Cardiac fibroblast (primary cell): ENCODE measurements around the gene ERC2.

Experiments used
- DNase-seq, 2 donors: peaks; one replicate each; pipeline versions ENCODE4 v3.0.0 to v3.0.0-alpha.2; 2010; ENCODE audit warnings: low read depth in 2 of 2
- H3K4me3 ChIP-seq, 2 donors: replicated peaks in 1 of 2; 1 replicate in 1 of 2; 2 replicates in 1 of 2; pipeline ENCODE4 v1.5.1; 2011; ENCODE audit warnings: low read depth in 2 of 2, low read length in 2 of 2, mild to moderate bottlenecking in 2 of 2, moderate library complexity in 1 of 2
- TF ChIP-seq, protein P1 (sequence below): IDR thresholded peaks from one replicate; pipeline ENCODE4 v1.5.1; 2011; ENCODE audit warnings: low read depth, mild to moderate bottlenecking, low read length, inconsistent platforms

Gene ERC2

GRCh38 chr3:55487381-55488241 is 980.7 kb downstream of the ERC2 start:
- DNase-seq = peak; percentile 63 to 79
- H3K4me3 ChIP-seq = peak overlapping the region; percentile 79 to 90

GRCh38 chr3:55486857-55487380 is 981.3 kb downstream of the ERC2 start, which contains the start of gene WNT5A:
Gene WNT5A (minus strand): TSS chr3:55487306. CDS start chr3:55486985, 321 bp downstream.
- TF ChIP-seq, protein P1, sequence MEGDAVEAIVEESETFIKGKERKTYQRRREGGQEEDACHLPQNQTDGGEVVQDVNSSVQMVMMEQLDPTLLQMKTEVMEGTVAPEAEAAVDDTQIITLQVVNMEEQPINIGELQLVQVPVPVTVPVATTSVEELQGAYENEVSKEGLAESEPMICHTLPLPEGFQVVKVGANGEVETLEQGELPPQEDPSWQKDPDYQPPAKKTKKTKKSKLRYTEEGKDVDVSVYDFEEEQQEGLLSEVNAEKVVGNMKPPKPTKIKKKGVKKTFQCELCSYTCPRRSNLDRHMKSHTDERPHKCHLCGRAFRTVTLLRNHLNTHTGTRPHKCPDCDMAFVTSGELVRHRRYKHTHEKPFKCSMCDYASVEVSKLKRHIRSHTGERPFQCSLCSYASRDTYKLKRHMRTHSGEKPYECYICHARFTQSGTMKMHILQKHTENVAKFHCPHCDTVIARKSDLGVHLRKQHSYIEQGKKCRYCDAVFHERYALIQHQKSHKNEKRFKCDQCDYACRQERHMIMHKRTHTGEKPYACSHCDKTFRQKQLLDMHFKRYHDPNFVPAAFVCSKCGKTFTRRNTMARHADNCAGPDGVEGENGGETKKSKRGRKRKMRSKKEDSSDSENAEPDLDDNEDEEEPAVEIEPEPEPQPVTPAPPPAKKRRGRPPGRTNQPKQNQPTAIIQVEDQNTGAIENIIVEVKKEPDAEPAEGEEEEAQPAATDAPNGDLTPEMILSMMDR = no peak
- peak within 1 kb of the TSS; percentile 79 to 90 for H3K4me3 ChIP-seq
- DNase-seq = peak; percentile 54 to 57

More at GRCh38 chr3:55487381-55488241, 980.7 kb downstream of the ERC2 start:
- TF ChIP-seq, protein P1 = no peak

DNA sequence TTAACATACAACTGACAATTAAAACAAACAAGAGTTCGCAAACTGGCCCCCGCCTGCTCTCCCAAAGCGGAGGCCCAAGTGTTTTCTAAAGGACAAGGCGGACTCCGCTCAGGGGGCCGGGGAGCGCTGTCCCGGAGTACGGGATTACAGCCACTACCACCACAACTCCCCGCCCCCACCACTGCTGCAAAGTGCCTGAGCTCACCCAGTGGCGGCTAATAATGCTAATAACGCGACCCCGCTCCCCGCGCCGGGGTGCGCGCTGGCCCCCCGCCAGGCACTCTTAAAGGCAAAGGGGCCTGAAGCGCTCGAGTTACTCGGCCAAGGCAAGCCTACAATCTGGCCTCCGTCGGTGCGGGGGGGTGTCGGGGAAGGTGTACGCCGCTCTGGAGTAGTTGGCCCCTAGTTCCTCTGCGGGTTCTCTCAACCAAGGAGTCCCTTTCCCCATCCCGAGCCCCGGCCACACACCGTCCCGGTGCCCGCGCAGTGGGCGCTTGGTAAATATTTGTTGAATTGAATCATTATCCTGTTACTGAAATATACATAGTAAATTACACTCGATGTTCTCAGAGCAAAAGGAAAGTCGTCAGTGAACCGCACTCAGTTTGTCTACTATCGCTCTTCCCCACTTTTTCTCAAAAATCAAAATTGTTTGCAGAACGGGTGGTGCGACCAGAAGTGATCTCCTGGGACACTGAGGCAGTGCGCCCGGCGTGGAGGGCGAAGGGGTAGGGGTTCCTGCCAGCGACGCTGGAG is 982.0 kb downstream of the ERC2 start:
- peak overlapping the region; percentile 79 to 90 for H3K4me3 ChIP-seq
- peak; percentile 64 to 83 for DNase-seq

DNA sequence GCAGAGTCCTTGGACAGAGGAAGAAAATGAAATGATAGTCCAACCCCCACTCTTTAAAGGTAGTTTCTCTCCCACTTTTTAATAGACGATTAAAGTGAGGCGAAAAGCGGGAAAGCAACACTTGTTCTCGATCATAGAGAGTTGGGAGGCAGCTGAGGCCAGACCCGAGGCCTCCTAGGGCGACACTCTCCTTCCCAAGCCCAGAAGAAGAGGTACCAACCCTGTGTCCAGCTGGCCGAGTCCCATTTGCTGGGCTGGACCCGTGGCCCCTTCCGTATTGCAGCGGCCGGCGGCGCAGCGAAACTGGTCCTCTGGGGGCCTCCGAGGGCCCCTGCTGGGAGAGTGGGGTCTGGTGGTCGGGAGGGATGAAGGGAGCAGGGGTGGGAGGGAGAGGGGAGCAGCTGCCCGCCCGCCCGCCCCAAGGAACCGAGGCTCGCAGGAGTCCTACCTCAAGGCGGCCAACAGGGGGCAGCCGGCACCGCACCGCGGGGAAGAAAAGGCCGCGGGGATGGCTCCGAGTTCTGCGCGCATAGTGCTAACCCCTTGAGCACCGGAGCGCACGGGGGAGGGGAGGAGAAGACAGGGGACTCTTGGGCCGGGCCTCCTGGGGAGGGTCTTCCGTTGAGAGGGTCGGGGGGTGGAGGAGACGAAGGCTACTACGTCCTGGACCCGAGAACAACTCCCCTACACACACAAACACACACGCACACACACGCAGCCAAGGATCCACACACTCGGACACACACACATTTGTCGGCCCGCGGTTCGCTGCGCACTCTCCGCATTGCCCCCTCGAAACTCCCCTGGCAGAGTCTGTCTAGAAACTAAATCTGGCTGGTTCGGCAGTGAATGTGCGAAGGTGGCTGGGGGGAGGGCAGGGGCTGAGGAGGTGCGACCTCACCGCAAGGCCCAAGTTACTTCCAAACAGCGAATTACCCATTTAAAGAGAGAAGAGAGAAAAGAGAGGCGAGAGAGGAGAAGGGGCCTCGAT is 983.2 kb downstream of the ERC2 start:
- H3K4me3 ChIP-seq = peak overlapping the region; percentile 44 to 90
- peak; percentile 87 to 92 for DNase-seq
- TF ChIP-seq, protein P1 = peak; percentile 79

More for the DNA sequence above, 982.0 kb downstream of the ERC2 start:
- TF ChIP-seq, protein P1 = no peak

DNA sequence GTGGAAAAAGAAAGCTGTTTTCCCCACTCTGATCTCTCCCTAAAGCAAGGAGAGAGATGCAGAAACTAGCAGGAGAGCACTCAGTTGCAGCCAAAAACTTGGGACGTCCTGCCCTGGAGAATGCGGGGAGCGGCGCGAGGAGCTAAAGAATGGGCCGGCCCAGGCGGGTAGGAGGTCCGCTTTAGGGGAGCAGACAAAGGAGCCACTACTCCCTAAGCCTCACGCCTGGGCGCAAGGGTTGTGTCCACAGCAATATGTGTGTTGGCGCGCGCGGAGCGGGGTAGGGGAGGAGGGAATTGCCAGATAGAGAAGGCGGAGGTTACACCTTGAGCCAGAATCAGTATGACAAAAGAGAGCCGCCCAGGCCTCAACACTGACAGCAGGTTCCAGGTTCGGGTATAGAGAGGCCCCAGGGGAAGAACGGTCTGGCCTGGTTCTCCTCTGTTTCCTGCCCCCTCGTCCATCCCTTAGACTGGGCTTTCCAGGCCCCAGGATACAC is 984.0 kb downstream of the ERC2 start:
- TF ChIP-seq, protein P1 = no peak
- peak overlapping the region in 1 of 2 donors; percentile 90 for H3K4me3 ChIP-seq
- DNase-seq = no peak
